Stimulated activated CD4-positive, alpha-beta T cell treated with anti-CD3 and anti-CD28 coated beads, Interleukin-1b, Interleukin-23, amount 100 ng/mL, for 48 hours (primary cell): ENCODE results near the gene ZFPM1.
"Not testable (repeated sequence)": the region's sequence is repeated elsewhere in the genome, so short reads cannot be mapped to it uniquely, and the experiment has no call there.

Source experiments
- DNase-seq: peaks from one replicate; pipeline ENCODE4 v3.0.0-alpha.2; 2020

Gene ZFPM1

GRCh38 chr16:88453217-88453531 lies at the start of gene ZFPM1:
Gene ZFPM1, plus strand, starts transcription at chr16:88453280. Its CDS starts 359 bp downstream, at chr16:88453639.
- DNase-seq, result no peak

GRCh38 chr16:88403794-88404581 lies 49.1 kb upstream of the ZFPM1 start:
- DNase-seq, result no peak

- DNase-seq, result no peak
These were observed 48.3 kb upstream of the ZFPM1 start for GRCh38 chr16:88404769-88405168.

GRCh38 chr16:88405216-88406060 lies 47.6 kb upstream of the ZFPM1 start:
- DNase-seq, result no peak

- no peak for DNase-seq
These were observed 46.7 kb upstream of the ZFPM1 start for GRCh38 chr16:88406096-88407041.

- no peak for DNase-seq
These were observed 46.0 kb upstream of the ZFPM1 start for GRCh38 chr16:88407042-88407420.

GRCh38 chr16:88407807-88408206 lies 45.3 kb upstream of the ZFPM1 start:
- DNase-seq, result no peak

- no peak for DNase-seq
These were observed 44.4 kb upstream of the ZFPM1 start for GRCh38 chr16:88408561-88409142.

- DNase-seq, result no peak
These were observed 43.6 kb upstream of the ZFPM1 start for GRCh38 chr16:88409296-88410065.

GRCh38 chr16:88410297-88410968 lies 42.6 kb upstream of the ZFPM1 start:
- not testable (repeated sequence) for DNase-seq

- no peak for DNase-seq
These were observed 41.0 kb upstream of the ZFPM1 start for GRCh38 chr16:88411951-88412576.

- DNase-seq, result no peak
These were observed 40.3 kb upstream of the ZFPM1 start for GRCh38 chr16:88412766-88413165.

GRCh38 chr16:88413231-88413630 lies 39.8 kb upstream of the ZFPM1 start:
- DNase-seq, result no peak

- DNase-seq, result no peak
These were observed 39.4 kb upstream of the ZFPM1 start for GRCh38 chr16:88413631-88414030.

- DNase-seq, result no peak
These were observed 38.3 kb upstream of the ZFPM1 start for GRCh38 chr16:88414521-88415380.

- DNase-seq, result no peak
These were observed 37.7 kb upstream of the ZFPM1 start for GRCh38 chr16:88415381-88415705.

GRCh38 chr16:88415713-88416323 lies 37.3 kb upstream of the ZFPM1 start:
- DNase-seq, result no peak

GRCh38 chr16:88416686-88417085 lies 36.4 kb upstream of the ZFPM1 start:
- no peak for DNase-seq

- no peak for DNase-seq
These were observed 35.2 kb upstream of the ZFPM1 start for GRCh38 chr16:88417684-88418476.
